Endothelial cell of umbilical vein (primary cell): ENCODE results near the gene SGTA. TPM values are rescaled to one million over a fixed set of nuclear protein-coding genes. Genes with fewer than 3 reads are reported as not detected.

Experiments
- BruUV-seq: library from RNA; stranded (reverse); fragments of 400-500 nt; replicated peaks from 2 replicates; lab custom pipeline; 2021; lab: Mats Ljungman, UMichigan
- CTCF ChIA-PET: fragments of 300-600, 350-600 bp; sonication (Branson Sonifier 250); formaldehyde crosslinking; loops from one replicate; lab custom pipeline; 2021; ENCODE audit warnings: antibody characterized with exemption, inconsistent platforms; lab: Charles Lee
- POLR2A ChIA-PET: fragments of 300-600, 350-600 bp; sonication (Branson Sonifier 250); formaldehyde crosslinking; loops from one replicate; lab custom pipeline; 2021; ENCODE audit warnings: antibody characterized with exemption, inconsistent platforms; lab: Charles Lee
- DNase-seq: peaks from one replicate; pipeline ENCODE4 v3.0.0-alpha.2; 2011; ENCODE audit warnings: low read depth, low spot score
- FAIRE-seq: peaks from 2 replicates; lab custom pipeline; 2011; peaks lifted over from hg19 to GRCh38; lab: Jason Lieb, UNC
- H2AFZ ChIP-seq: 2 replicates; pipeline ENCODE4 v1.6.0; 2012; ENCODE audit warnings: low read depth, low read length, control low read depth, inconsistent platforms
- H3K27ac ChIP-seq: 2 replicates; pipeline ENCODE4 v1.5.1; 2011; ENCODE audit warnings: low read depth, mild to moderate bottlenecking, control low read depth, low read length, moderate library complexity; ENCODE audit not compliant: insufficient read depth
- H3K27me3 ChIP-seq, 2 experiments: 2 replicates each; pipeline versions ENCODE4 v1.6.0 to v1.6.1; 2011; ENCODE audit warnings: low read length in 2 of 2, mixed read lengths in 1 of 2; ENCODE audit not compliant: control insufficient read depth in 2 of 2, insufficient read depth in 2 of 2
- H3K36me3 ChIP-seq, 2 experiments: 2 replicates in 1 of 2; 3 replicates in 1 of 2; pipeline ENCODE4 v1.5.1; 2011; ENCODE audit warnings: low read length in 2 of 2, mild to moderate bottlenecking in 1 of 2, moderate library complexity in 1 of 2; ENCODE audit not compliant: control insufficient read depth in 2 of 2, insufficient read depth in 2 of 2; ENCODE audit errors: extremely low read depth in 1 of 2
- H3K4me1 ChIP-seq: 3 replicates; pipeline ENCODE4 v1.5.1; 2011; ENCODE audit warnings: mild to moderate bottlenecking, low read length; ENCODE audit not compliant: control insufficient read depth, insufficient read depth; ENCODE audit errors: extremely low read depth
- H3K4me2 ChIP-seq: 2 replicates; pipeline ENCODE4 v1.6.1; 2011; ENCODE audit warnings: low read length, control low read depth, mixed read lengths; ENCODE audit not compliant: insufficient read depth
- H3K4me3 ChIP-seq, 3 experiments: fragments of 200-600 bp in 1 of 3; sonication (generic), shearing (Covaris generic) in 1 of 3; replicated peaks in 1 of 3; 2 replicates each; pipeline ENCODE4 v1.5.1; 2011 to 2016; ENCODE audit warnings: control low read depth in 3 of 3, low read length in 3 of 3, mild to moderate bottlenecking in 2 of 3, inconsistent platforms in 1 of 3, low read depth in 1 of 3, moderate library complexity in 1 of 3; ENCODE audit not compliant: insufficient read depth in 1 of 3
- H3K79me2 ChIP-seq: 2 replicates; pipeline ENCODE4 v1.6.0; 2012; ENCODE audit warnings: low read length, inconsistent platforms; ENCODE audit not compliant: control insufficient read depth, insufficient read depth
- H3K9ac ChIP-seq: replicated peaks from 2 replicates; pipeline ENCODE3; 2011; ENCODE audit warnings: low read length, control low read depth; ENCODE audit not compliant: insufficient read depth; ENCODE audit errors: extremely low read depth
- H3K9me1 ChIP-seq: replicated peaks from 3 replicates; pipeline ENCODE4 v1.6.0; 2011; ENCODE audit warnings: mild to moderate bottlenecking, low read length; ENCODE audit not compliant: control insufficient read depth, insufficient read depth; ENCODE audit errors: extremely low read depth
- H3K9me3 ChIP-seq: replicated peaks from 2 replicates; pipeline ENCODE4 v1.5.1; 2012; ENCODE audit warnings: low read length, inconsistent platforms; ENCODE audit not compliant: control insufficient read depth, insufficient read depth
- H4K20me1 ChIP-seq: replicated peaks from 2 replicates; pipeline ENCODE3; 2011; ENCODE audit warnings: mild to moderate bottlenecking, low read length; ENCODE audit not compliant: control insufficient read depth, insufficient read depth; ENCODE audit errors: extremely low read depth
- FOS ChIP-seq: IDR thresholded peaks from 2 replicates; pipeline ENCODE4 v1.6.1; 2011; ENCODE audit warnings: mild to moderate bottlenecking, low read length, moderate library complexity, borderline replicate concordance; ENCODE audit not compliant: insufficient read depth
- GATA2 ChIP-seq: IDR thresholded peaks from 2 replicates; pipeline ENCODE4 v1.7.0; 2011; ENCODE audit warnings: low read depth, mild to moderate bottlenecking, moderate library complexity, mixed read lengths, low read length; ENCODE audit not compliant: insufficient read length, insufficient read depth
- JUN ChIP-seq: IDR thresholded peaks from 2 replicates; pipeline ENCODE4 v1.6.1; 2011; ENCODE audit warnings: borderline replicate concordance, low read depth; ENCODE audit not compliant: insufficient read length, insufficient read depth
- MYC ChIP-seq: IDR thresholded peaks from one replicate; pipeline ENCODE4 v1.6.1; 2011; ENCODE audit warnings: mild to moderate bottlenecking, low read depth, low read length
- POLR2A ChIP-seq: IDR thresholded peaks from 2 replicates; pipeline ENCODE4 v1.6.1; 2012; ENCODE audit warnings: low read depth, mild to moderate bottlenecking, control low read depth, low read length
- POLR2AphosphoS5 ChIP-seq: IDR thresholded peaks from 2 replicates; pipeline ENCODE4 v1.6.1; 2012; ENCODE audit warnings: low read depth, mild to moderate bottlenecking, control low read depth, low read length, moderate library complexity; ENCODE audit not compliant: insufficient read depth
- dilution Hi-C: fragments of 300-500 bp; cut with MboI; formaldehyde crosslinking; loops from one replicate; pipeline ENCODE4 v1.15.0; 2019; ENCODE audit warnings: low sequenced_read_pairs; ENCODE audit not compliant: extremely low pct_ligation_motif_present
- intact Hi-C: fragments of 100-400 bp; cut with micrococcal nuclease; formaldehyde crosslinking; loops from one replicate; pipeline ENCODE4 v1.10.0; 2022
- polyA plus RNA-seq, 4 experiments: library from polyadenylated mRNA; depleted of rRNA in 3 of 4; stranded (reverse) in 3 of 4; unstranded in 1 of 4; fragments of >200 nt; gene quantifications; 2 replicates each; pipeline versions ENCODE4 v1.2.1 to v1.2.3, GENCODE V29; 2011 to 2012; ENCODE audit warnings: missing spikeins in 1 of 4
- total RNA-seq: library from RNA; stranded (reverse); gene quantifications from 2 replicates; pipeline ENCODE4 v1.2.3, GENCODE V29; 2021
- TF ChIP-seq, protein P1 (sequence below), 2 donors: IDR thresholded peaks; 1 replicate in 1 of 2; 2 replicates in 1 of 2; pipeline ENCODE4 v1.5.1; 2011; ENCODE audit warnings: low read length in 2 of 2, mild to moderate bottlenecking in 2 of 2, moderate library complexity in 2 of 2, control low read depth in 1 of 2, inconsistent platforms in 1 of 2, low read depth in 1 of 2; ENCODE audit not compliant: insufficient read depth in 1 of 2; ENCODE audit errors: extremely low read depth in 1 of 2

The SGTA gene
- total and polyA plus RNA-seq, 2 donors (not counting 3 experiments of a cell fraction or from before 2014, with no cell fraction given), result 76.5 to 119 TPM

DNA sequence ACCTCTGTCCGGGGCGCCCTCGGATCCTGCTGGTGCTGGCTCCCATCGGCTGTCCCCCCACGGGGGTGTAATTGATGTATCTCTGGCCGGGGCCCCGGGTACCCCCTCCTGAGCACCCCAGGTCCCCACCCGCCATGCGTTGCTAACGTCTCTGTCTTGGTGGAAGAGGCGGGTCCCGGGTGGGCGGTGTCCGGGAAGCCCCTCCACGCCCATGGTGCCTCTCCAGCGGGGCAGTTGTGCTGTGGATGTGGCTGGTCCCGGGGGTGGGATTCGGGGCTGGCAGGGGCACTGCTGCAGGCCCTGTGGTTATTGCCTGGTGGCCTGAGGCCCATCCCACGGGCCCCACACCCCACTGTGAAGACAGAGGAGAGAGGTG is 66.8 kb downstream of the SGTA start:
- H3K4me1 ChIP-seq, result no peaks in the 10 kb centered on the region
- no peaks in the 10 kb centered on the region for H3K79me2 ChIP-seq
- no peaks in the 10 kb centered on the region for H3K9me3 ChIP-seq
- no TSS peak for BruUV-seq
- POLR2A ChIA-PET, result no interaction called here
- intact Hi-C loops, result no loop called here
- H4K20me1 ChIP-seq, result no peaks in the 10 kb centered on the region
- H2AFZ ChIP-seq, result no peak overlapping the region
- no peak overlapping the region for H3K27ac ChIP-seq
- TF ChIP-seq, protein P1, sequence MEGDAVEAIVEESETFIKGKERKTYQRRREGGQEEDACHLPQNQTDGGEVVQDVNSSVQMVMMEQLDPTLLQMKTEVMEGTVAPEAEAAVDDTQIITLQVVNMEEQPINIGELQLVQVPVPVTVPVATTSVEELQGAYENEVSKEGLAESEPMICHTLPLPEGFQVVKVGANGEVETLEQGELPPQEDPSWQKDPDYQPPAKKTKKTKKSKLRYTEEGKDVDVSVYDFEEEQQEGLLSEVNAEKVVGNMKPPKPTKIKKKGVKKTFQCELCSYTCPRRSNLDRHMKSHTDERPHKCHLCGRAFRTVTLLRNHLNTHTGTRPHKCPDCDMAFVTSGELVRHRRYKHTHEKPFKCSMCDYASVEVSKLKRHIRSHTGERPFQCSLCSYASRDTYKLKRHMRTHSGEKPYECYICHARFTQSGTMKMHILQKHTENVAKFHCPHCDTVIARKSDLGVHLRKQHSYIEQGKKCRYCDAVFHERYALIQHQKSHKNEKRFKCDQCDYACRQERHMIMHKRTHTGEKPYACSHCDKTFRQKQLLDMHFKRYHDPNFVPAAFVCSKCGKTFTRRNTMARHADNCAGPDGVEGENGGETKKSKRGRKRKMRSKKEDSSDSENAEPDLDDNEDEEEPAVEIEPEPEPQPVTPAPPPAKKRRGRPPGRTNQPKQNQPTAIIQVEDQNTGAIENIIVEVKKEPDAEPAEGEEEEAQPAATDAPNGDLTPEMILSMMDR (IDR thresholded peaks at IDR 0.05; ENCODE audit: extremely low read depth in 1 of 2, insufficient read depth in 1 of 2, low read depth in 1 of 2, low read length in 2 of 2), result no peak
- no peak for TF ChIP-seq FOS
- no peak for TF ChIP-seq GATA2
- no peak overlapping the region for H3K4me3 ChIP-seq
- CTCF ChIA-PET, result interaction anchor here (0.6 kb wide), 1 partner anchor 33 kb away, joined by 3 read pairs; no protein-coding TSS in a partner anchor
- dilution Hi-C loops, result no loop called here
- no peaks in the 10 kb centered on the region for H3K36me3 ChIP-seq
- H3K27me3 ChIP-seq, result peaks cover 4 to 11% of the 10 kb centered on the region in 2 experiments
- FAIRE-seq, result no peak
- H3K9ac ChIP-seq, result no peak overlapping the region
- no peak overlapping the region for H3K4me2 ChIP-seq
- H3K9me1 ChIP-seq, result no peaks in the 10 kb centered on the region
- no peak for DNase-seq

DNA sequence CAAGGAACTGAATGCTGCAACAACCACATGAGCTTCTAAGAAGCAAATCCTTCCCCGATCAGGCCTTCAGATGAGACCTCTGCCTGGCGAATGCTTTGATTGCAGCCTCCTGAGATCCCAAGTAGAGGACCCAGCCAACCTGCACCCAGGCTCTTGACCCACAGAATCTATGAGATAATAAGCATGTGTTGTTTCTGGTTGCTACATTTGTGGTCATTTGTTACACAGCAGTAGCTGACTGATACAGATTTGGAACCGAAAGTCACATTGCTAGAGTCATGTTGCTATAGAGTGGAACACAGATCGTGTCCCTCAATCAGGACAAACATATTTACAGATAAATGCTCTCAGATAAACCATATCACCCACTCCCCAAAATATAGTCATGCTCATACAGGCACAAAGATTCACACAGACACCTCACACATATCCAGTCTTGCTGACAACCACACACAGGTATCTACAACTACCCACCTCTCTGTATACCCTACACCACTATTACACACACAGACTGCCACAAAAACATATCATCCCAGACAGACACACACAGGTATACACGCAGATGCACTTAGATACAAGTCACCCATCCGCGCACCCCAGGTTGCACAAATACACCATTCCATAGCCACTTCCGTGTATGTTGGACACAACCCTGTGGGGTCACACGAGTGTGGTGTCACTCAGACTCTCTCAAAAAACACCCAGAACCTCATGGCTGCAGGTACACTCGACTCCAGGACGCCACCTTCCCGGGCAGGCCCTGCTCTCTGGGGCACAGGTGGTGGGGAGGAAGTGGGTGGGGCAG is 67.4 kb downstream of the SGTA start:
- intact Hi-C loops, result no loop called here
- TF ChIP-seq MYC (no peak), POLR2A (no peak), POLR2AphosphoS5 (no peak), JUN (no peak), FOS (no peak)
- TF ChIP-seq, protein P1 (IDR thresholded peaks at IDR 0.05; ENCODE audit: extremely low read depth in 1 of 2, insufficient read depth in 1 of 2, low read depth in 1 of 2, low read length in 2 of 2), result no peak
- dilution Hi-C loops, result no loop called here
- H3K36me3 ChIP-seq, result no peaks in the 10 kb centered on the region
- H3K4me2 ChIP-seq, result no peak overlapping the region
- no peak for DNase-seq
- peaks cover 4 to 10% of the 10 kb centered on the region in 2 experiments for H3K27me3 ChIP-seq
- H3K4me3 ChIP-seq, result no peak overlapping the region
- CTCF ChIA-PET, result no interaction called here
- no peaks in the 10 kb centered on the region for H3K4me1 ChIP-seq
- H3K79me2 ChIP-seq, result no peaks in the 10 kb centered on the region
- no peaks in the 10 kb centered on the region for H3K9me1 ChIP-seq
- H3K27ac ChIP-seq, result no peak overlapping the region
- POLR2A ChIA-PET, result no interaction called here
- no TSS peak for BruUV-seq
- no peak overlapping the region for H3K9ac ChIP-seq
- no peak for FAIRE-seq
- no peaks in the 10 kb centered on the region for H3K9me3 ChIP-seq
- no peak overlapping the region for H2AFZ ChIP-seq
- no peaks in the 10 kb centered on the region for H4K20me1 ChIP-seq
